GM19193 (cell line): ENCODE measurements around the gene ABCA4.

Experiments used
- POLR2A ChIP-seq: IDR thresholded peaks from 4 replicates; pipeline ENCODE4 v1.6.1; 2011; ENCODE audit not compliant: insufficient read depth, insufficient read length; ENCODE audit errors: extremely low read depth

The ABCA4 gene

DNA sequence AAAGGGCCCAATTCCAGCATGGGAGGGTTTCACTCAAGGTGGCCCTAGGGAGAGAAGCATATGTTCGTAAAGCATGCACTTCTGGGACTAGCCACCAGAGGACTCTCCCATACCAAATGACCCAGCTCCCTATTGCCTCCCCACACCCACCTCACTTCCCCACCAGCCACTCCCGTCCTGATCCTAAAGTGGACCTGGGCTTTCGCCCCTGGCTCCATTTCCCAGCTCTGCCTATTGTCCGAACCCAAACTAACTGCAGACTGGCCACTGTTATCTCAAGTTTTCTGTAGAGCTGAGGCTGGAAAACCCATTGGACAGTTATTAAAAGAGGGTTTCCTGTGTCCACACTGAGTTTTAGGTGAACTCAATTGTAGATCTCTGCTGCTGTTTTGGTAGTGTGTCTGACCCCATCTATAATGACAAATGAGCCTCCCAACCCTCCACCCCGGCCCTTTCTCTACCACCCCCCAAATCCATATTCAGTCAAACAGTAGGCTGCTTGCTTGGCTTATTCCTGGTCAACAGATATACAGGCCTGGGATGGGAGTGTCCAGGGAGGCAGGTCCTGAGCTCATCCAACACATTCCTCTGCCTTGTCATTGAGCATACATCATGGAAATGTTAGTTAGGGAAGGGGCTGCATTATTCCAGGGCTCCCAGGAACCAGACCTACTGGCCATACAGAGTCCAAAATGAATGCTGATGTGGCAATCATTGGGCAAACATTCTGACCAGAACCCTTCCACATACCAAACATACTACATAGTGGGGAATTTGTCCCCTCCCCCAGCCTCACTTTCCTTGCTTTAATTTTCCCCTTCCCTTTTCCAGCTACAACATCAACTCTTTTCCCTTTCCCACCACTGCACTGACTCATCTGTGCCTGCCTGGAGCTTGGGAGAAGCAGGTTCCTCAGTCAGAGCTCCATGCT is 59.2 kb downstream of the ABCA4 start:
- no peak for TF ChIP-seq POLR2A

DNA sequence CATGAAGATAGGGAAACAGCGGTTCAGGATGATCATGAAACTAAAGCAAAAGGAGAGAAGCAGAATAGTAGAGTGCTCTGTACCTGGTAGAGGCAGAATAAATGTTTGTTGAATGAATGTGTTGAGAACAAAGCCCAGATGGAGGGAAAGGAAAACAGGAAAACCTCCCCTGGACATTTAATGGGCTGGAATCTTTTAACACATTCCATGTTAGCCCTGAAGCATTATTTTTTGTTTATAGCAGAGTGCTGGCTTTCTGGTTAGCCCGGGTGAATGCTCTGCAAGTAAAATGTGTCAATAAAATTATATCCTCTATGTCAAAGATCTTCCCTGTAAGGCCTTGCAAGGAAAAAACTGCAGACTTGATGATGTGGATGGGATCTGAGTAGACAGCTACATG is 60.2 kb downstream of the ABCA4 start:
- no peak for TF ChIP-seq POLR2A

DNA sequence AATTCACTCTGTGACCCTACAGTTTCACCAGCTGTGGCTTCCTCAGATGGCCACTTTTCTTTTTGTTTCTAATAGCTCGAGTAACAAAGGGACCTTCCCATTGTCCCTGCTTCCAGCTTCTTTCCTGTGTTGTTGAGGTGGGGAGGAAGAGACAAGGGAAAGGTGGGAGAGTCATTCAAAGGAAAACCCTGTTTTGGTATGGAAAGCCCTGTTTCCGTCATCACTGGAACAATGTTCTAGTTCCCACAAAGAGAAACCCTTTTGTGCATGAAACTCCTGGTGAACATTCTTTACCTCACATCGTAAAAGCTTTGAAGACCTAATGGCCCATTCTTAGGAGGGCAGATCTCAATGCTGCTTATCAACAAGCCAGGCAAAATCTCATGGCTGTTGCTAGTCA is 62.2 kb downstream of the ABCA4 start:
- no peak for TF ChIP-seq POLR2A

DNA sequence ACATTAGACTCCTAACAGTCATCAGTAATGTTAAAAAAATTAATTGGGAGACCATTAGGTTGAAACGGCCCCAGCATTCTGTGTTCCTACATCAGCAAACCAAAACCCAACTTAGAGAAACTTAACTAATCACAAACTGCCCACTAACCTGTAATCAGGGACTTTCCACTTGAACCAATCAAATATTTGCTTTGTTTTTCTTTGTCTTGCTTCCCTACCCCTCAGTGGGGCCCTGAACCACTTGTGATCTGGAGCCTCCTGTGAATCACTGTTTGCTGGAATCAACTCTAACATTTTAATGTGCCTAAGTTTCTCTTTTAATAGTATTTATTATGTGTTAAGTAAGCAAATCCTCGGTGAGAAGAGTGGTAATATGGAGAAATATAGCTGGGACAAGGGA is 64.0 kb downstream of the ABCA4 start:
- no peak for TF ChIP-seq POLR2A

DNA sequence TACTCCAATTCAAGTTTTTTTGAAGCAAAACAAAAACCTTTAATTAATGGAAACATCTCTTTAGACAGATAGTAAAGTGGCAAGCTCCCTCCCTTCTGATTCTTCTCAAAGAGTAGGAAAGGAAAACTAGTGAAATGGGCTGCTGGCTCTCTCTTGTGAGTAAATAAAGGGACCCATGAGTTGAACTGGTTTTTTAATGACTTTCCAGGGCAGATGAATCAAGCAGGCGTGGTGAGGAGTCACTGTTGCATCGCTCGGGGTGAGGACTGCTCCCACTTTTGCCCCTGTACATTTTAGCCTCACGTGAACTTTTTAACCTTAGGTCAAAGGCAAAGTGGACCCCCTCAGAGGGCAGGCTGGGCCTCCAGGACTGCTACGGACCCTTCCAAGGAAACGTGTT is 64.8 kb downstream of the ABCA4 start:
- no peak for TF ChIP-seq POLR2A

DNA sequence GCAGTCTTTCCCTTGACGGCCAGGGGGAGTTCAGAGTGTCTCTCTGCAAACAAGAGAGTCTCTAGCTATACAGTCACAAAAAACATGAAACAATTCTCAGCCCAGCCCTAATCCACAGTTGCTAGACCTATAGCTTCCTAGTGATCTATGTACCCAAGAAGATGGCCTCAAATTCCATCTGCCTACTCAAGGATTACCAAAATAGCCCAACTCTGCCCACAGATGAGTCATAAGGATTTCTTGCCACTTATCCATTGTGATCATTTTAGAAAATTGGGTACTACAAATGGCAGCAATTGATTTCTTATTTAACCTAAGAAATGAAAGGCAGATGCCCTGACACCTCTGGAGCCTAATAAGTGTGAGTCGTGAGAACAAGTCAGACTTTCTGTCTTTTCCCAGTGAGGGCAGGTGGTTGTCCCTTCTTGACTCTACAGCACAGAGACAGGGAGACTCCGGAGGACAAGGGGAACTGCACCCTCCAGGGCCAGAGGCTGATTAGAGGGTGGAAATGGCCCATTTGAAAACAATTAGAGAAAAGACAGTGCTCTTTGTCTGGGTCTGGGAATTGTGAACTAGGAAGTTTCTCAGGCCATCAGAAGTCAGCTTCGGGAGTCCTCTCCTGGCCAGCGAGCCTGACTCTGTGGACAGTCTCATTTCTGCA is 65.4 kb downstream of the ABCA4 start:
- TF ChIP-seq POLR2A: no peak

- TF ChIP-seq POLR2A: no peak
Measured at GRCh38 chr1:94050675-94051074, 70.3 kb downstream of the ABCA4 start.

GRCh38 chr1:94050254-94050653 is 70.7 kb downstream of the ABCA4 start:
- TF ChIP-seq POLR2A: no peak

- TF ChIP-seq POLR2A: no peak
Measured at GRCh38 chr1:94049791-94050190, 71.2 kb downstream of the ABCA4 start.

- no peak for TF ChIP-seq POLR2A
Measured at GRCh38 chr1:94048413-94049164, 72.4 kb downstream of the ABCA4 start.

- no peak for TF ChIP-seq POLR2A
Measured at GRCh38 chr1:94047949-94048348, 73.0 kb downstream of the ABCA4 start.

- TF ChIP-seq POLR2A: no peak
Measured at GRCh38 chr1:94045465-94046056, 75.4 kb downstream of the ABCA4 start.

DNA sequence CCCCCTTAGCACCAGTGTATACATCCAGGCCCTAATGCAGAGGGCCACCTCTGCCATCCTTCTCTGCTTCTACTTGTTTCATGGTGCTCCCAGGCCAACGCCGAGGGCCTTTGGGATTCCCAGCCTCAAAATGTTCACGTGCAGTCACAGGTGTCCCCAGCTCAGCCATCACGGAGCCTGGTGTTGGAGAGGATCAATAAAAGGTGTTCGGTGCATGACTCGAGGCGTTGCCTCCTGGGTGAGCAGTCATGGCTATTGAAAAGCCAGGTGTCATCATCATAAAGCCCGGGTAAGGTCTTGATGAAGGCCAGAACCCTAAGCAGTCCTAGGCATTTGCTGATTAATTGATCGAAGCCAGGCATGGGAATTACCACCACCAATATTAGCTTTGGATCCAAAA is 76.1 kb downstream of the ABCA4 start:
- TF ChIP-seq POLR2A: no peak

GRCh38 chr1:94044290-94044790 is 76.6 kb downstream of the ABCA4 start:
- no peak for TF ChIP-seq POLR2A
